Measurements from ENCODE around the gene HAUS7.
A peak's percentile ranks its signal among the peaks of the same experiment; 100 is the strongest.

HAUS7 gene

GRCh38 chrX:153470411-153471363 is at the start of gene HAUS7:
Gene HAUS7, minus strand, starts transcription at chrX:153470576. Its CDS starts 19 bp downstream, at chrX:153470557.
- peak within 1 kb of the TSS; percentile 59 for H3K4me3 ChIP-seq (ENCODE audit: low read depth, low read length)
- in situ Hi-C loops (cut with HindIII; ENCODE audit: low sequenced_read_pairs) = no loop called here
- peak; percentile 93 for DNase-seq (ENCODE audit: low read depth, low spot score)
- TF ChIP-seq, protein P1, sequence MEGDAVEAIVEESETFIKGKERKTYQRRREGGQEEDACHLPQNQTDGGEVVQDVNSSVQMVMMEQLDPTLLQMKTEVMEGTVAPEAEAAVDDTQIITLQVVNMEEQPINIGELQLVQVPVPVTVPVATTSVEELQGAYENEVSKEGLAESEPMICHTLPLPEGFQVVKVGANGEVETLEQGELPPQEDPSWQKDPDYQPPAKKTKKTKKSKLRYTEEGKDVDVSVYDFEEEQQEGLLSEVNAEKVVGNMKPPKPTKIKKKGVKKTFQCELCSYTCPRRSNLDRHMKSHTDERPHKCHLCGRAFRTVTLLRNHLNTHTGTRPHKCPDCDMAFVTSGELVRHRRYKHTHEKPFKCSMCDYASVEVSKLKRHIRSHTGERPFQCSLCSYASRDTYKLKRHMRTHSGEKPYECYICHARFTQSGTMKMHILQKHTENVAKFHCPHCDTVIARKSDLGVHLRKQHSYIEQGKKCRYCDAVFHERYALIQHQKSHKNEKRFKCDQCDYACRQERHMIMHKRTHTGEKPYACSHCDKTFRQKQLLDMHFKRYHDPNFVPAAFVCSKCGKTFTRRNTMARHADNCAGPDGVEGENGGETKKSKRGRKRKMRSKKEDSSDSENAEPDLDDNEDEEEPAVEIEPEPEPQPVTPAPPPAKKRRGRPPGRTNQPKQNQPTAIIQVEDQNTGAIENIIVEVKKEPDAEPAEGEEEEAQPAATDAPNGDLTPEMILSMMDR (IDR thresholded peaks at IDR 0.05; ENCODE audit: low read depth, low read length) = peak; percentile 69

DNA sequence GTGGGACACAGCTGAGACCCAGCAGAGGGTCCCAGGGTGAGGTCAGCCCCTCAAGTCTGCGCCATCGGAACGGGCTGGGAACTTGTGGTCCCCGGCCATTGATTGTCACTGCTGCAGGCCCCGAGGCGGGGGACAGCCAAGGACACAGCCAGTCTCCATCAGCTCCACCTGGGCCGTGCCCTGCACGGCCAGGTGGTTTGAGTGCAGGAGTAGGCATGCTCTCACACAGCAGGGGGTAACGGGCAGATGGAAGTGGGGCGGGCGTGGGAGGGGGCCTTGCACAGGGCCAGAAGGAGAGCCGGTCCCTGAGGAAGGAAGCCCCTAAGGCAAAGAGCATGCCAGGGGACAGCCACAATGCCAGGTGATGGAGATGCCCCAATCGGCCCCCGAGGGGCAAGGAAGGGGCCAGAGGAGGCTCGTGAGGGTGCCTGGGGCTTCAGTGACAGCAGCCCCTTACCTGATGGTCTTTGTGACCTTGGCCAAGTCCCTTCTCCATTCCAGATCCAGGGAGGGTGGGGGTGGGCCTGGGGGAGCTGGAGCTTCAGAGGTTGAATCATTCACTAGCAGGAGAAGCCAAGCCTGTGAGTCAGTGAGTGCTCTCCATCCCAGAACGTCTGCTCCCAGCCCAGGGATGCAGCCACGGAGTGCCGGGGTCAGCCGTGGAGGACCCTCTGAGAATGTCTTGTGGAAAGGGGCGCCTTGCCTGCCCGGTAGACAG is 49.4 kb upstream of the HAUS7 start:
- in situ Hi-C loops (cut with HindIII; ENCODE audit: low sequenced_read_pairs) = no loop called here
- no peak overlapping the region for H3K4me3 ChIP-seq (ENCODE audit: low read depth, low read length)
- TF ChIP-seq, protein P1 (IDR thresholded peaks at IDR 0.05; ENCODE audit: low read depth, low read length) = no peak
- no peak for DNase-seq (ENCODE audit: low read depth, low spot score)

GRCh38 chrX:153517946-153518834 is 47.8 kb upstream of the HAUS7 start:
- H3K4me3 ChIP-seq (ENCODE audit: low read depth, low read length) = no peak overlapping the region
- TF ChIP-seq, protein P1 (IDR thresholded peaks at IDR 0.05; ENCODE audit: low read depth, low read length) = no peak
- in situ Hi-C loops (cut with HindIII; ENCODE audit: low sequenced_read_pairs) = no loop called here
- no peak for DNase-seq (ENCODE audit: low read depth, low spot score)

GRCh38 chrX:153517423-153517822 is 47.0 kb upstream of the HAUS7 start, which contains the start of gene ATP2B3:
Gene ATP2B3, plus strand, starts transcription at chrX:153517642. Its CDS starts 18,606 bp downstream, at chrX:153536248.
- DNase-seq (ENCODE audit: low read depth, low spot score) = no peak
- in situ Hi-C loops (cut with HindIII; ENCODE audit: low sequenced_read_pairs) = no loop called here
- TF ChIP-seq, protein P1 (IDR thresholded peaks at IDR 0.05; ENCODE audit: low read depth, low read length) = no peak
- H3K4me3 ChIP-seq (ENCODE audit: low read depth, low read length) = no peak within 1 kb of the TSS

- no peak for DNase-seq (ENCODE audit: low read depth, low spot score)
- TF ChIP-seq, protein P1 (IDR thresholded peaks at IDR 0.05; ENCODE audit: low read depth, low read length) = no peak
- in situ Hi-C loops (cut with HindIII; ENCODE audit: low sequenced_read_pairs) = no loop called here
- no peak overlapping the region for H3K4me3 ChIP-seq (ENCODE audit: low read depth, low read length)
Observed at GRCh38 chrX:153516073-153516472, 45.7 kb upstream of the HAUS7 start.

- in situ Hi-C loops (cut with HindIII; ENCODE audit: low sequenced_read_pairs) = no loop called here
- no peak overlapping the region for H3K4me3 ChIP-seq (ENCODE audit: low read depth, low read length)
- TF ChIP-seq, protein P1 (IDR thresholded peaks at IDR 0.05; ENCODE audit: low read depth, low read length) = no peak
- no peak for DNase-seq (ENCODE audit: low read depth, low spot score)
Observed at GRCh38 chrX:153515435-153515834, 45.1 kb upstream of the HAUS7 start.
